ENCODE results near the gene SEC16A.

Gene SEC16A

DNA sequence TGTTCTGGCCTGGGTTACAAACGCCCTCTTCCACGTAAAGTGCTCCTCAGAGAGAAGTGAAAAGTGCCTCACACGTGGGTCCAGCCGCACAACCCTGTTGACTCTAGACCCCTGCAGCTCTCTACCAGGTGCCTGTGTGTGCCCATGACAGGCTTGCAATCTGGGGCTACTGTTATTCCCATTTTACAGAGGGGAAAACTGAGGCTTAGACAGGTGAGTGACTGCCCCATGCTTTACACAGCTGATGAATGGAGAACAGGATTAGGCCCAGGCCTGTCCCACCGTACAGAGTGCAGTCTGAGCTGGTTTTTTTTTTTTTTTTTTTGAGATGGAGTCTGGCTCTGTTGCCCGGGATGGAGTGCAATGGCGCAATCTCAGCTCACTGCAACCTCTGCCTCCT is 37.0 kb downstream of the SEC16A start:
- TF ChIP-seq, protein P1, sequence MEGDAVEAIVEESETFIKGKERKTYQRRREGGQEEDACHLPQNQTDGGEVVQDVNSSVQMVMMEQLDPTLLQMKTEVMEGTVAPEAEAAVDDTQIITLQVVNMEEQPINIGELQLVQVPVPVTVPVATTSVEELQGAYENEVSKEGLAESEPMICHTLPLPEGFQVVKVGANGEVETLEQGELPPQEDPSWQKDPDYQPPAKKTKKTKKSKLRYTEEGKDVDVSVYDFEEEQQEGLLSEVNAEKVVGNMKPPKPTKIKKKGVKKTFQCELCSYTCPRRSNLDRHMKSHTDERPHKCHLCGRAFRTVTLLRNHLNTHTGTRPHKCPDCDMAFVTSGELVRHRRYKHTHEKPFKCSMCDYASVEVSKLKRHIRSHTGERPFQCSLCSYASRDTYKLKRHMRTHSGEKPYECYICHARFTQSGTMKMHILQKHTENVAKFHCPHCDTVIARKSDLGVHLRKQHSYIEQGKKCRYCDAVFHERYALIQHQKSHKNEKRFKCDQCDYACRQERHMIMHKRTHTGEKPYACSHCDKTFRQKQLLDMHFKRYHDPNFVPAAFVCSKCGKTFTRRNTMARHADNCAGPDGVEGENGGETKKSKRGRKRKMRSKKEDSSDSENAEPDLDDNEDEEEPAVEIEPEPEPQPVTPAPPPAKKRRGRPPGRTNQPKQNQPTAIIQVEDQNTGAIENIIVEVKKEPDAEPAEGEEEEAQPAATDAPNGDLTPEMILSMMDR (IDR thresholded peaks at IDR 0.05; ENCODE audit: control insufficient read depth, insufficient read depth, low read depth, low read length, missing control alignments), result no peak
- H3K4me3 ChIP-seq (ENCODE audit: control insufficient read depth, low read depth, low read length), result no peak overlapping the region
- DNase-seq (ENCODE audit: low read depth), result no peak

DNA sequence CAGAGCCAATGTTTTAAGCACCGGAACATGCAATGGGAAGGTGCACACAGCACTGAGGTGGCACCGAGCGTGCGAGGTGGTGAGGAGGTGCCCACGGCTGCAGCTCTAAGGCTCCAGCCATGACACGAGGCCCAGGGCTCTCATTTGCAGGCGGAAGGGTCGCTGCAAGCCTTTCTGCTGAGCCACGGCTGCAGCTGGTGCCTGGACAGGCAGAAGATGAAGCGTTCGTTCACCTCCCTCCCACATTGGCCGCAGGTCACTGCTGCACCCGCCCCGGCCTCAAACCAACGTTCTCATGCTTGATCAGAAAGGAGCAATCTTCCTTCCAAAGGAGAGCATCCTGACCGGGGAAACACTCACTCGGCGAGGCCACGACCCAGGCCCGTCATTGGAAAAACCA is 38.7 kb downstream of the SEC16A start:
- no peak for DNase-seq (ENCODE audit: low read depth)
- H3K4me3 ChIP-seq (ENCODE audit: control insufficient read depth, low read depth, low read length), result no peak overlapping the region
- TF ChIP-seq, protein P1 (IDR thresholded peaks at IDR 0.05; ENCODE audit: control insufficient read depth, insufficient read depth, low read depth, low read length, missing control alignments), result no peak

DNA sequence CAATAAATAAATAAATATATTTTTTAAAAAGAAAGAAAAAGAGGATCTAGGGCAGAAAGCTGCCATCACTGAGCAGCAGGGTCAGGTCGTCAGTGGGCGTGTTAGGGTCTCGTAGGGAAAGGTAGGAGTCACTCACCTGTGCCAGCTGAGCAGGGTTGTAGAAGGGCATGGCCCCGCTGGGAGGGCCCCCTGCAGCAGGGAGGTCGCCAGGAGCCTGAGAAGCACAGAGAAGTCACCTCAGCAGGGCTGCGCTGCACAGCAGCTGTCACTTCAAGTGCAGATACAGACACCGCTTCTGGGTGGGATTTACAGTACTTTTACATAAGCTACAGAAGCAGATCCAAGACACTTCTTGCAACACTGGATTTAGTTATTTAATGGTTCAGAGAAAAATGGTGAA is 39.2 kb downstream of the SEC16A start:
- TF ChIP-seq, protein P1 (IDR thresholded peaks at IDR 0.05; ENCODE audit: control insufficient read depth, insufficient read depth, low read depth, low read length, missing control alignments), result no peak
- DNase-seq (ENCODE audit: low read depth), result no peak
- H3K4me3 ChIP-seq (ENCODE audit: control insufficient read depth, low read depth, low read length), result no peak overlapping the region

DNA sequence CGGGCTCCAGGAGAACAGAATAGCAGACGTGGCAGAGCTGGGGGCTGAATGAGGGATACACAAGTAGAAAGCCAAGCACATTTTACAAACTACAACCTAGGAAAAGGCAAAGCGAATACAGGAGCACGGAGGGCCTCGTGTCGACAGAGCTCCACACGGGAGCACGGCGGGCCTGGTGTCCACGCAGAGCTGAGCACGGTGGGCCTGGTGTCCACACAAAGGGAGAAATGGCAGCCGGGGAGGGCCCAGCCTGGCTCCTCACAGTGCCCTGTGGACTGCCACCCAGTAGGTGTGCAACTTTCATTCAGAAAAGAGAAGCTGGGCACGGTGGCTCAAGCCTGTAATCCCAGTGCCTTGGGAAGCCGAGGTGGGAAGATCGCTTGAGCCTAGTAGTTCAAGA is 39.8 kb downstream of the SEC16A start:
- no peak for DNase-seq (ENCODE audit: low read depth)
- H3K4me3 ChIP-seq (ENCODE audit: control insufficient read depth, low read depth, low read length), result no peak overlapping the region
- TF ChIP-seq, protein P1 (IDR thresholded peaks at IDR 0.05; ENCODE audit: control insufficient read depth, insufficient read depth, low read depth, low read length, missing control alignments), result no peak

DNA sequence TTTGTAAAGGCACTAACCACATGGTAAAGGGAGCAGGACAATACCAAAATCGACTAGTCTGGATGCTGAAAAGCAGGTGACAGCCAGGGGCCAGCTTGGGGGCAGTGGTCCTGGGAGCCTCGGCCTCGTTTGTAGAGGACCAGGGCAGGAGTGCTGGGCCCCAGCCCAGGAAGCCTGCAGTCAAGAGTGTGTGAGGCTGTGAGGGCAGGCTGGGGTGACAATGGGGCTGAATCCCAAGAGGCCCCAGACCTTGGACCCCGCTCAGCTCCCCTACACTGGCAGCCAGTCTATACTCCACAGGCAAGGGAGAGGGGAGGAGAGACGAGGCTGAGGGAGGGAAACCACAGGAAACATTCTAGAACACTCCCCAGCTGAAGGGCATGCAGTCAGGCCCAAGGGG is 40.6 kb downstream of the SEC16A start:
- TF ChIP-seq, protein P1 (IDR thresholded peaks at IDR 0.05; ENCODE audit: control insufficient read depth, insufficient read depth, low read depth, low read length, missing control alignments), result no peak
- no peak for DNase-seq (ENCODE audit: low read depth)
- no peak overlapping the region for H3K4me3 ChIP-seq (ENCODE audit: control insufficient read depth, low read depth, low read length)

DNA sequence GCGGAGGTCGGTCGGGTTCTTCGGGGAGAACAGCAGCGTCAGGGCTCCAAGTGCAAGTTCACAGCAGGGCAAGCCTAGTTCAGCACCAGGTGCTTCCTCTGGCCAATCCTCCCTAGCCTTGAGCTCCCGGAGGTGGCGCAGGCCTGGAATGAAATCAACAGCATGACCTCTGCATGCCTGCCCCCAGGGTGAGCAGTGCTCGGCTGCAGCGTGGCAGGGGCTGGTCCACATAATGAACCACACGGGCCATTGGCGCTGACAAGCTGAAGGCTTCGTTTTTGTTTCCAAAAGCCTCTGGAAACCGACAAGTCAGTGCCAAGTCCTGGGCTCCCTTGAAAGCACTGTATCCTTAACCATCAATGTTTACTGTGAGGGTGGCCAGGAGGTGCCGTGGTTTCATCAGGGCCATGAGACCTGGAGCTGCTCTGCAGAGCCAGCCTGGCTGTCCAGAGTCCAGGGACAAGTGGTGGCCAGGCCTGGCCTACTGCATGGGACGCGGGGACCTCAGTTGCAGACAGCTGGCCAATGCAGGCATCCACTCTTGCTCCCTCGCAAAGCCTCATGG is 41.1 kb downstream of the SEC16A start:
- no peak for DNase-seq (ENCODE audit: low read depth)
- no peak overlapping the region for H3K4me3 ChIP-seq (ENCODE audit: control insufficient read depth, low read depth, low read length)
- TF ChIP-seq, protein P1 (IDR thresholded peaks at IDR 0.05; ENCODE audit: control insufficient read depth, insufficient read depth, low read depth, low read length, missing control alignments), result no peak
